MM.1S (cell line): Measurements from ENCODE around the gene FHIT.

Experiments
- EZH2 ChIP-seq: fragments of 300-600 bp; sonication (generic); optimal IDR thresholded peaks from 2 replicates; pipeline ENCODE3; 2017; ENCODE audit warnings: low read depth, mild to moderate bottlenecking, antibody characterized with exemption, low read length, mixed read lengths
- TF ChIP-seq, protein P1 (sequence below): fragments of 300-600 bp; sonication (generic); IDR thresholded peaks from 2 replicates; pipeline ENCODE4 v1.5.1; 2016; ENCODE audit warnings: antibody characterized with exemption, low read length, mixed read lengths

DNA sequence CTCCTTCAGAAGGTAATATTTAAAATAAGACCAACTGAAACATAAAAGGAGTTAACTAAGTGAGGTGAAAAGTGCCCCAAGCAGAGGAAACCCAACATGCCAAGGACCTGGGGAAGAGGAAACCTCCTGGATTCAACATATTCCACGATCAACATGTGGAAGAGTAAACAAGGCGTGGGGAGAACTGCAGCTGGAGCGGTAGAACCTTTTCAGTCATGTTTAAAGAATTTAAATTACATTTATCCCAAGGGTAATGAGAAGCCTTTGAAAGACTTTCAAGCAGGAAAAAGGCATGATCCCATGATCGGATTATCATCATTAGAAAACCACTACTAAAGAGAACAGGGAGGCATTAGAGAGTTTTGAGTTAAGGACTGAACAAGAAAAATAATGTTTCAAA is 330.7 kb downstream of the FHIT start:
- TF ChIP-seq EZH2 = no peak
- TF ChIP-seq, protein P1, sequence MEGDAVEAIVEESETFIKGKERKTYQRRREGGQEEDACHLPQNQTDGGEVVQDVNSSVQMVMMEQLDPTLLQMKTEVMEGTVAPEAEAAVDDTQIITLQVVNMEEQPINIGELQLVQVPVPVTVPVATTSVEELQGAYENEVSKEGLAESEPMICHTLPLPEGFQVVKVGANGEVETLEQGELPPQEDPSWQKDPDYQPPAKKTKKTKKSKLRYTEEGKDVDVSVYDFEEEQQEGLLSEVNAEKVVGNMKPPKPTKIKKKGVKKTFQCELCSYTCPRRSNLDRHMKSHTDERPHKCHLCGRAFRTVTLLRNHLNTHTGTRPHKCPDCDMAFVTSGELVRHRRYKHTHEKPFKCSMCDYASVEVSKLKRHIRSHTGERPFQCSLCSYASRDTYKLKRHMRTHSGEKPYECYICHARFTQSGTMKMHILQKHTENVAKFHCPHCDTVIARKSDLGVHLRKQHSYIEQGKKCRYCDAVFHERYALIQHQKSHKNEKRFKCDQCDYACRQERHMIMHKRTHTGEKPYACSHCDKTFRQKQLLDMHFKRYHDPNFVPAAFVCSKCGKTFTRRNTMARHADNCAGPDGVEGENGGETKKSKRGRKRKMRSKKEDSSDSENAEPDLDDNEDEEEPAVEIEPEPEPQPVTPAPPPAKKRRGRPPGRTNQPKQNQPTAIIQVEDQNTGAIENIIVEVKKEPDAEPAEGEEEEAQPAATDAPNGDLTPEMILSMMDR = no peak
